Epidermal melanocyte (primary cell): ENCODE measurements around the gene CCDC78.
A peak's percentile ranks its signal among the peaks of the same experiment; 100 is the strongest.
"Not testable (repeated sequence)": the region's sequence is repeated elsewhere in the genome, so short reads cannot be mapped to it uniquely, and the experiment has no call there.

Experiments
- DNase-seq: peaks from one replicate; pipeline ENCODE4 v3.0.0; 2011; ENCODE audit warnings: low spot score; ENCODE audit not compliant: insufficient read length

Gene CCDC78

DNA sequence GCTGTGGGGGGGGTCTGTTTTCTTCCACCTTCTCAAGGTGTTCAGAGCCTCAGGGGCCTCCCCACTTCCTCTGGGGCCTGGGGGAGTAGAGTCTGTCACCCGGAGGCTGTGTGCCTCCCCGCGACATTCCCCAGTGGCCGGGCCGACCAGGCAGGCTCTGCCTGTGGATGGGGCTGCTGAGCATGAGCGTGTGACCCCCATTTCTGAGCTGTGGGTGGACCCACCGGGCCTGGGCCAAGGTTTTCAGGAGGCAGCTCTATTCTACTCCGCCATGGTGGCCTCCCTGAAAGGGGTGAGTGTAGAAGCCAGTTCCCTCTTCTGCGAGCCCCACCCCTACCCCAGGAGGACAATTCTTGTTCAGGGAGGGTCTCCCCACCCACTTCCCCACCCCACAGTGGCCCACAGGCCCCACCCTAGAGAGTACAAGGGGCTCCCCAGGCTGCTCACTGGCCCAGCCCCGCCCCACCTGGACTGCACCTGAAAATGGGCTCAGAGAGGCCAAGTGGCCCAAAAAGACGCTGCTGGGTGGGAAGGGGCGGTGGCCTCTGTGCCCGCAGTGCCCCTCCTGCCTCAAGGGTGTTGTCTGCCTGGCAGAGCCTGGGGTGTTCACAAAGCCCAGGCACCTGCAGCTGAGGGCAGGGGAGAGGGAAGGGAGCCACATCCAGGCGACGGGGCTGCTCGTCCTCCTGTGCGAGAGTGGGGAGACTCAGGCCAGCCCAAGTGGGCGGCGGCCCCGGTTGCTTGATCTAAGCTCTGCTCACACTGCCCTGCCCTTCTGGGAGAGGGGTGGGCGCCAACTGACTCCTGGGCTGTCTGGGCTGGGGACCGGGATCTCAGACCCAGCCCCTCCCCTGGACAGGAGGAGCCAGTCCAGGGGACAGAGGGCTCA, 35.6 kb upstream of the CCDC78 start:
- no peak for DNase-seq

DNA sequence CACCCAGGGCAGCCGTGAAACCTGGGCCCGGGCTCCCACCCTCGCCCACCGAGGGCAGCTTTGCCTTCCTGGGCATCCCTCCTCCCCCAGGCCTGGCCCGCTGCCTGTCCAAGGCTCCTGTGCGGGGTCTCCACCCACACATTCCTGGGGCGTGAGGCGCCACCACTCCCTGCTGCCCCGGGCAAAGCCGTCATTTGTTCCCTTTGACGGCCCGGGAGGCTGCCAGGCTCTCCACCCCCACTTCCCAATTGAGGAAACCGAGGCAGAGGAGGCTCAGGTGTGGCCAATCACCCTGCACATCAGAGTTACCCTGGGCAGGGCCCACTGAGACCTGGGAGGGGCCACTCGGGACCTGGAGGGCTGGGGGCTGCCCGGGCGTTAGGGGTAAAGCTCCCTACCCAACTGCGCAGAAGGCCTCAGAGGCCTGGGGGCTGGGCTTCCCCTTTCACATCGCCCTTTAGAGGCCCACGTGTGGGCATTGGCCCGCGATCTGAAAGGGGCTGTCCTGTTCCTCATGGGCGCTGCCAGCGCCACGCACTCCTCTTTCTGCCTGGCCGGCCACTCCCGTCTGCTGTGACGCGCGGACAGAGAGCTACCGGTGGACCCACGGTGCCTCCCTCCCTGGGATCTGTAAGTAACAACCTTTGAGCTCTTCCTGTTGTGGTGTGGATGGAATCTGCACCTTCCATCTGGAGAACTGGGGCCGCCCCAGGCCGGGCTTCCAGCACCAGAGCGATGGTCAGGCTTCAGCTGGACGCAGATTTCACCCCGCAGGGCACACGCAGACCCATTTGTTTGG, 34.5 kb upstream of the CCDC78 start, which contains the start of gene MSLN:
MSLN (plus strand) TSS at position 190 of the 799 bp plus-strand sequence. CDS start 1,947 bp downstream, outside the sequence.
- DNase-seq: no peak

- no peak for DNase-seq
Measured at GRCh38 chr16:760065-760464, 33.8 kb upstream of the CCDC78 start.

- no peak for DNase-seq
Measured at GRCh38 chr16:759110-759910, 33.1 kb upstream of the CCDC78 start.

DNA sequence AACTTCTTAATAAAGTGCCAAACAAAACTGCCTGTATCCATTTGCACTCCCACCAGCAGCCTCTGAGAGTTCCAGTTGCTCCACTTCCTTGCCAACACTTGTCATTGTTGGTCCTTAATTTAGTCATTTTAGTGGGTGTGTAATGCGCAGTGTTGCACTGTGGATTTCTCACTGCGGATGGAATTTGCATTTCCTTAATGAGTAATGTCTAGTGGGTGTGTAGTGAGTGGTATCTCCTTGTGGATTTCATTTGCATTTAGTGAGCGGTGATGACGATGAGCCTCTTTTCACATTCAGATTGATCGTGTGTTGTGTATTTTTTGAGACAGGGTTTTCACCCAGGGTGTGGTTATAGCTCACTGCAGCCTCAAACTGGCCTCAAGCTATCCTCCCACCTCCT, 30.2 kb upstream of the CCDC78 start:
- no peak for DNase-seq

- DNase-seq: no peak
Measured at GRCh38 chr16:754656-755055, 28.4 kb upstream of the CCDC78 start.

DNA sequence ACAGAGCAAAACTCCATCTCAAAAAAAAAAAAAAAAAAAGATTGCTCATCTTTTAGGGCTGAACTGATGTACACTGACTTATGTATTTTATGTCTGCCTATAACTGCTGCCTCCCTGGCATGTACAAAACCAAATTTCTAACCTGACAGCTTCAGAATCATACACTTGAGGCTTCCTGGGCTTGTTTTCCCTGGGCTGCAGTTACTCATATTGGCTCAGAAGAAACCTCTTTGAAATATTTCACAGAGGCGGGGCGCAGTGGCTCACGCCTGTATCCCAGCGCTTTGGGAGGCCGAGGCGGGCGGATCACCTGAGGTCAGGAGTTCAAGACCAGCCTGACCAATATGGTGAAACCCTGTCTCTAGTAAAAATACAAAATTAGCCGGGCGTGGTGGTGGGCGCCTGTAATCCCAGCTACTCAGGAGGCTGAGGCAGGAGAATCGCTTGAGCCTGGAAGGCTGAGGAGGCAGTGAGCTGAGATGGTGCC, 27.9 kb upstream of the CCDC78 start:
- not testable (repeated sequence) for DNase-seq

- no peak for DNase-seq
Measured at GRCh38 chr16:752007-752312, 25.7 kb upstream of the CCDC78 start.

DNA sequence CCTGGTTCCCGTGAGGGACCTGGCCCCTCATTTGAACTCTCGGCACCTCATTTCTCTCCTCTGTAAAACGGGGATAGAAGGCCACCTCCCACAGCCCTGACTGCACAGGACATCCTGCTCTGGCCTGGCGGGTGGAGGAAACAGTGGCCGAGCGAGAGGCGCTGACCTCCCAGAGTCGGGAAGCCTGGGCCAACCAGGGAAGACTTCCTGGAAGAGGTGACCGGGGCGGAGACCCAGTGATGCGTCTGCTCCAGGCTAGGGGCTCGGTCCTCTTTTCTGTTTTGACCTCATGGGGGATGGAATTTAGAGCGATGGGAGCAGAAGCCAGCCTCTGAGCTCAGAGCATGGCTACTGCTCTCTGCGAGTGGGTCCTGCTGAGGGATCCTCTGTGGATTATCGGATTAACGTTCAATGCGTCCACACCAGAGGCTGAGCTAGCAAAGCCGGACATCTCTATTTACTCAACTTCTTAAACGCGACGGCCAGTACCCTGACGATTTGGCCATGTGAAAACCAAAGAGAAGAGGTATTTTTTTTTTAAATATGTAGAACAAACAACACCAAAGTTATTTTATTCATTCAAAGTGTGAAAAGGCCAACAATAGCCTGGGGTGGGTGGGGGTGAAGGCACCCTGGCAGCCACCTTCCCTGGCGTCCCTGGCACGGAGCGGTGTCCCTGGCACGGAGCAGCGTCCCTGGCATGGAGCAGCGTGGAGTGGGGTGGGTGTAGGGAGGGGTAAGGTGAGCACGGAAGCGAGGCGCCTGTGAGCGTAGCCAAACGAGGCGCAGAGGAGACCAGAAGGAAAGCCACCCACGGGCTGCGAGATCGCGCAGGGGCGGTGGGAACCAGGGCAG, 25.1 kb upstream of the CCDC78 start:
- DNase-seq: no peak

DNA sequence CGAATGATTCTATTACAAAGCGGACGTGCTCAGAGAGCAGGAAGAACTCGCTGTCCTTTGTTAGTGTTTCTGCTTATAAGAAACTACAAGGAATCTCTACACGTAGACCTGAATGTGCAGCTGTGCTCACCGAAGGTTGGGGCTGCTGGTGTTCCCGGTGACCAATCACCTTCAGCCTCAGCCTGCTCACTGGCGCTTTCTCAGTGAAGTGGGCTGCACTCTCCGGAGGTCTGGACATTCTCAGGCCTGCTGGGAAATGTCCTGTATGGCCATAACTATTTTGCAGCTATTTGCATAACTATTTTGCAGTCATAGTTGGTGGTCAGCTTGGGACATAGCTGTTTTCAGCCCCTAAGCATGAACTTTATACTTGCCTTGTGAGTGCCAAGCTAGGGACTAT, 24.2 kb upstream of the CCDC78 start:
- no peak for DNase-seq

- no peak for DNase-seq
Measured at GRCh38 chr16:749010-749409, 22.8 kb upstream of the CCDC78 start.

GRCh38 chr16:747978-748746, 21.9 kb upstream of the CCDC78 start:
- no peak for DNase-seq

- no peak for DNase-seq
Measured at GRCh38 chr16:746637-747036, 20.4 kb upstream of the CCDC78 start.

DNA sequence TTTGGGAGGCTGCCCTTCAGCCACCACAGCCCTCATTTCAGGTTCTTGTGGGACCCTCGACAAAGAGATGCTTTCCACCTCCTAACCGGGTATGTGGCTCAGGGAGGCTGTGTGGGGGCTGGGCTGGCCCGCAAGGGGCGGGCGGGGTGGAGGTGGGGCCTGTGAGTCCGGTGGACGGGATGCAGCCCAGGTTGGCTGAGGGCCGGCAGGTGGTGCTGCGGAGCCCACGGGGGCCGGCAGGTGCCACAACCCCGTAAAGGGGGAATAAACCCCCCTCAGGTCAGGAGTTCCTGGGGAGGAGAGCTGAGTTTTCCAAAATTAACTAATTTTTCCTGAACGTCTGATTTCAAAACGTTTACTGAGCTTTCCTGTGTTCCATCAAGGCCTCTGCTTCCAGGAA, 19.5 kb upstream of the CCDC78 start:
- no peak for DNase-seq

- no peak for DNase-seq
Measured at GRCh38 chr16:743794-744500, 17.7 kb upstream of the CCDC78 start.

- DNase-seq: not testable (repeated sequence)
Measured at GRCh38 chr16:742894-743293, 16.7 kb upstream of the CCDC78 start.

GRCh38 chr16:741986-742629, 15.9 kb upstream of the CCDC78 start:
- DNase-seq: no peak

GRCh38 chr16:740764-741505, 14.7 kb upstream of the CCDC78 start, which contains the start of gene CIAO3:
CIAO3 (minus strand) TSS chr16:740997; CDS start chr16:740985, 12 bp downstream.
- peak; percentile 96 for DNase-seq
